ENCODE results near the gene OR1L4.

The OR1L4 gene

DNA sequence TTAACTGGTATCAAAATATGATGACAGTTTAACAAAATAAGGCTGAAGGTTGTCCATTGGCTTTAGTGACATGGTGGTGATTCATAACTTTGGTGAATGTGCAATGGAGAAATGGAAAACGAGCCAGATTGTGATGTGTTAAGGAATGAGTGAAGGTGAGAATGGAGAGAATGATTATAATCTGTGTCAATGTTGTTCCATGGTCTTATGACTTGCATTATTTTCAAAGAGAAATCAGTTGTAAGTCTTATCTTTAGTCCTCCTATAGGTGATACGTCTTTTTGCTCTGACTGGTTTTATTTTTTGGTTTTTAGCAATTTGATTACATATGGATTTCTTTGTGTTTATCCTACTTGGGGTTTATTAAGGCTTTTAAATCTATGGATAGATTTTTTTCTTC, 31.0 kb downstream of the OR1L4 start:
- TF ChIP-seq, protein P1, sequence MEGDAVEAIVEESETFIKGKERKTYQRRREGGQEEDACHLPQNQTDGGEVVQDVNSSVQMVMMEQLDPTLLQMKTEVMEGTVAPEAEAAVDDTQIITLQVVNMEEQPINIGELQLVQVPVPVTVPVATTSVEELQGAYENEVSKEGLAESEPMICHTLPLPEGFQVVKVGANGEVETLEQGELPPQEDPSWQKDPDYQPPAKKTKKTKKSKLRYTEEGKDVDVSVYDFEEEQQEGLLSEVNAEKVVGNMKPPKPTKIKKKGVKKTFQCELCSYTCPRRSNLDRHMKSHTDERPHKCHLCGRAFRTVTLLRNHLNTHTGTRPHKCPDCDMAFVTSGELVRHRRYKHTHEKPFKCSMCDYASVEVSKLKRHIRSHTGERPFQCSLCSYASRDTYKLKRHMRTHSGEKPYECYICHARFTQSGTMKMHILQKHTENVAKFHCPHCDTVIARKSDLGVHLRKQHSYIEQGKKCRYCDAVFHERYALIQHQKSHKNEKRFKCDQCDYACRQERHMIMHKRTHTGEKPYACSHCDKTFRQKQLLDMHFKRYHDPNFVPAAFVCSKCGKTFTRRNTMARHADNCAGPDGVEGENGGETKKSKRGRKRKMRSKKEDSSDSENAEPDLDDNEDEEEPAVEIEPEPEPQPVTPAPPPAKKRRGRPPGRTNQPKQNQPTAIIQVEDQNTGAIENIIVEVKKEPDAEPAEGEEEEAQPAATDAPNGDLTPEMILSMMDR (IDR thresholded peaks at IDR 0.05; ENCODE audit: low read depth, low read length): no peak
- H3K9me3 ChIP-seq (ENCODE audit: severe bottlenecking): peaks cover 16% of the 10 kb centered on the region
- no peak overlapping the region for H3K4me3 ChIP-seq (ENCODE audit: low read depth, low read length)
- no peak overlapping the region for H3K27ac ChIP-seq
- no peak for DNase-seq
- H3K27me3 ChIP-seq (ENCODE audit: insufficient read depth, low read depth, severe bottlenecking): peaks cover 23% of the 10 kb centered on the region
- H3K36me3 ChIP-seq: no peaks in the 10 kb centered on the region

DNA sequence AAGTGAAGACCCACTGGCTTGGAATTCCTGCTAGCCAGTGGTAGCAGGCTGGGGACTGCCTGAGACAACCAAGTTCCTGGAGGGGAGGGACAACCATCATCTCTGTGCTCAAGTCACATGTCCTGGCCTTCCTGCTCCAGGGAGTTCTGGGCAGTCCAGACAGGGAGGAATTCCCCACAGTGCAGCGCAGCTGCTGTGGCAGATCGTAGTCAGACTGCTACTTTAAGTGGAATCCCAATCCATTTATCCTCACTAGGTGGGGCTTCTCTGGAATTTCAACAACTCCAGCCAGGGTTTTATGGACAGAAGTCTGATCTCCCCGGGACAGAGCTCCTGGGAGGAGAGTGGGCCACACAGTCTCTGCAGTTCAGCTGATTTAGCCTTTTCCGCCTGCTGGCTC, 44.0 kb downstream of the OR1L4 start:
- no peak overlapping the region for H3K27ac ChIP-seq
- peaks cover 5% of the 10 kb centered on the region for H3K27me3 ChIP-seq (ENCODE audit: insufficient read depth, low read depth, severe bottlenecking)
- no peak for DNase-seq
- no peaks in the 10 kb centered on the region for H3K36me3 ChIP-seq
- TF ChIP-seq, protein P1 (IDR thresholded peaks at IDR 0.05; ENCODE audit: low read depth, low read length): no peak
- H3K4me3 ChIP-seq (ENCODE audit: low read depth, low read length): no peak overlapping the region
- peaks cover 8% of the 10 kb centered on the region for H3K9me3 ChIP-seq (ENCODE audit: severe bottlenecking)
